ENCODE results near the gene TRPM5.
A peak's percentile ranks its signal among the peaks of the same experiment; 100 is the strongest.

The TRPM5 gene

DNA sequence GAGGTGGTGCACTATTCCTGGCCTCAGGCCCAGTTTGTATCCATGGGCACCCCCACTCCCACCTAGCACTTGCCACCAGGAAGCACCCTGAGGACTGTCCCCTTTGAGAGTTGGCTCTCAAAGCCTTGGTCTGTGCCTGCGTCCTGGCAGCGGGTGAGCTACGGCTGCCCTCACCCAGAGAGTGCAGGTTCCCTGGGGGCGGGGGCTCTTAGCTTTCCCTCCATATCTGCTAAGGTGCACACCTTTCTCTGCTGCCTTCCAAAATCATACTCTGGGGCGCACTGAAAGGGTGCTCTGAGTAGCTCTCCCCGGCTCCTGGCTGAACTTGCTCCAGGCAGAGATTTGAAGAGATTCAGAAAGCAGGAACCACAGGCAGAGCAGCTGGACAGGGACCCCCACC is 7.6 kb upstream of the TRPM5 start:
- DNase-seq = no peak

DNA sequence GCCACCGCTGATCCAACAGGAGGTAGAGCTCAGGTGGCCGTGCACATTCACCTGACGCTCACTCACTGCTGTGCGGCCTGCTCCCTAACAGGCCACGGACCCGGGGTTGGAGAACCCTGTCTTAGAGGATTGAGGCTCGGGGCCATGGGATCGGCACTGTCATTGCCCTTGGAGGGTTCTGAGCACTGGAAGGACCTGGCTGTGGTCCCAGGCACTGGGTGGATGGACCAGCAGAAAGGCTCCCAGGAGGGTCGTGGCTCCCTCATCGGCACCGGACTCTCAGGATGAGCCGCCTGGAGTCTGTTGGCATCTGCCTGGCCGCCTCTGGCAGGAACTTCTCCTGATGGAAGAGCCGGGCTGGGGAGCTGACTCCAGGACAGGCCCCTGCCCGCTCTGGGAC is 7.0 kb upstream of the TRPM5 start:
- DNase-seq = no peak

DNA sequence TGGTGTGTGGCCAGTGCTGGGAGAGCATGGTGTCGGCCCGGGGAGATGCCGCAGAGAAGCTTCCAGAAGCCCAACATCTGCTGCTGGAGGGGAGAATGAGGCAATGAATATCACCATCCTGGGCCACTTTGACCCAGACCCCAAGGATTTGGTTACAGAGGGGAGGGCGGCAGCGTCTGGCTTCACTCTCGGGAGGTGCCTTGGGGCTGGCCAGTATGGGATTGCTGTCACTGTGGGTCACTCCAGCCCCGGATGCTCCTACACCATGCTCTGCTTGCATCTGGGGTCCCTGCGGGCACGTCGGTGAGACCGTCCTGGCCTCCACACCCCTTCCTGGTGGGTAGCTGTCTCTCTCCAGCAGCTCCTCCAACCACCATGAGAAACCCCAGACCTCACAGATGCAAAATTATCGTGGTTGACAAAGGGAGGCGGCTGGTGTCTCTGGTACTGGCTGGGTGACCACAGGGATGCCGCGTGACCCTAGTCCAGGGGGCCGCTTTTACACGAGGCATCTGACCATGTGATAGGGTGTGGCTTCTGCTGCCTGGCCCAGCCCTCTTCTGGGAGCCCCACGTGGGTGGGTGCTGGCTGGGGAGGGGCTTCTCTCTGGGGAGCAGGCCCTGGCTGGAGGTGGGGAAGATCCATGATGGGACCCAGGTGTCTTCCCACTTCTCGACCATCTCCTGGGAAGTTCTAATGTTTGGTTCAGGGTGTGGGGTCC is 6.2 kb upstream of the TRPM5 start:
- DNase-seq = no peak

DNA sequence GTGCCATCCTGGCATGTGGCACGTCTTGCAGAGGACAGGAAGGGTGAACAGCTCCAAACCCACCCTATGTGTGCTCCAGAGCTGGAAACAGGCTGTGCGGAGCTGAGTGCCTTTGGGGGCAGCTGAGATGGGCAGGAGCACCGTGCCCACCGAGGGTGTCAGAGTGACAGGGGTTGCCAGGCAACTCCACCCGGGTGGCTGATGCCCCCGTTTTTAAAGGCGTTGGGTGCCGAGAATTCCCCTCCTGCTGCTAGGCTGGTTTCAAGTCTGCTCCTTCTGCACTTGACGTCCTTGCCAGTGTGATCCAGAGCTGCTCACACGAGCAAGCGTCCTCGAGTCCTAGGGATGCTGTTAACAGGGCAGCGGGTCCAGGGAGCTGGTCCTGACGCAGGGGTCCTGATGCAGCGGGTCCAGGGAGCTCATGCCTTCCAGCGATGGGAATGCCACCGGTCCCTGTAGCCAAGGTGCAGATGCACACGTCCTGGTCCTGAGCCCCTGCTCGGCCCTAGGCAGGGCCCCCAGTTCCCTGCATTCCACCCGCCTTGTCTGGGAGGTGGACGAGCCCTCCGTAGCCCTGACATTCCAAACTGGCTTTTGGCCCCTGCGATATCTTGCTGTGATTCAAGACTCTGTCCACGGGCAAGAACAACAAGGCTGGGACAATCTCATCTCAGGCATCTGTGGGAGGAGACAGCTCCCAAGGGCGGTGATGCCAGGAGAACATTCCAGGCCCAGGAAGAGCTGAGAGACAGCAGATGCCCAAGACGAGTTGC is 5.4 kb upstream of the TRPM5 start:
- DNase-seq = no peak

DNA sequence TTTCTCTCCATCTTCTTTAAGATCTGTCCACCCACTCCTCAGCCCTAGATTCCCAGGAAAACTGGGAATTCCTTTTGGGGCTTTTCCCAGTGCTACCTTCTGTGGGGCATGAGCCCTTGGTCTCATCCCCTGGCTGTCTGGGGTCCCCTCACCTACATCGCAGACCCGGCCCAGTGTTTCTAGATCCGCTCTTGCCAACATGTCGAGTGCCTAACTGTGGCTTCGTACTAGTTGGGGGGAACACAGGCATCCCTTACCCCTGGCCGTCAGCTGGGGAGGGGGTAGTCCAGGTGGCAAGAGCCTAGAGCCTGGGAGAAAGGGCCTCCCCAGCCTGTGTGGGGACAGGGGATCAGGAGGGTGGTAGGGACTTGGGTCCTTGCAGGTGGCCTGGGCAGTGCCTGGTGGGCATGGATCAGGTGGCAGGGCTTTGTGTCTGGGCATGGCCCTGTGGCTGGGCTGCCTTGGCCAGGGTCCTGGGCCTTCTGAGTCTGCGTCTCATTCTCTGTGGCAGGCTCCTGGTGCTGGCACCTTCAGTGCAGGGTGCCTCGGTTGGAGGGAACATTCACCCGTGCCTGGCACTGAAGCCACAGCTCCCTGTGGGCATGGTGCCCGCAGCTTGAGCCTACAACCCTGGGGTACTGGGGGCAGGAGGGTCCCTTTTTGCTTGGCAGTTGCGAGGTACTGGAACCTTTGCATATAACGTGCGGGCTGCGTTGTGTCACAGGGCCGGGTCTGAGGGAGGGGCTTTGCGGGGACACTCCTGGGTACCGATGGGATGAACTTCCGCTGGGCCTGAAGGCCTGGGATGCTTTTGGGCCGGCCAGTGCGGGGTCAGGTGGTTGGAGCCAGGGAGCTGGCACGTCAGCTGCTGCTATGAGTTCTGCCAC is 4.6 kb upstream of the TRPM5 start:
- DNase-seq = no peak

DNA sequence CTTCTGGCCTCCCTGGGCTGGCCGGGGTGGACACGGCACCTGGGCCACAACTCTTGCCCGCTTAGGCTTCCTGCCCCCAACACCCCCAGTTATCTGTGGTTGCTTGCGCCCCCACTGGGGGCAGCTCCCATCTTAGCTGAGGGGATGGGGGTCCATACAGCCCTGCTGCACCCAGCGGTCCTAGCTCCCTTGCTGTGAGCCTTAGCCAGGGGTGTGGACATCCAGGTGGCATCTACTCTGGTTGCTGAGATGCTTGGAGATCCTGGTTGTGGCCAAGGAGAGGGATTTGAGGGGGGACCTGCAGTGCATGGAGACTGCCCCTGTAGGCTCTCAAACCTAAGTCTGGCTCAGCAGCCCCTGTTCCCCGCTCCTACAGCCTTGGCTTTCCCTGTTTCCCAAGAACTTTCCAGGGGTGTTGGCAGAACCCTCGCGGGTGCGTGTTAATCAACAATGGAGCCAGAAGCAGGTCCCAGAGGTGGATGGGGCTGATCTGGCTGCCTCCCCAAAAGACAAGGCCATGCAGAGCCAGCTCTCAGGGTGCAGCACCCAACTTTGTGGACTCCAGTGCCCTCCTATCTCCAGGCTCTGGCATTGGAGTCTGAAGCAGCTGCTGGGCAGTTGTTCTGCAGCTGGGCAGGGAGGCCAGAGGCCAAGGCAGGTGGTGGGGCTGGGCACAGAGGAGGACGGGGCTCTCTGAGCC is 3.8 kb upstream of the TRPM5 start:
- no peak for DNase-seq

DNA sequence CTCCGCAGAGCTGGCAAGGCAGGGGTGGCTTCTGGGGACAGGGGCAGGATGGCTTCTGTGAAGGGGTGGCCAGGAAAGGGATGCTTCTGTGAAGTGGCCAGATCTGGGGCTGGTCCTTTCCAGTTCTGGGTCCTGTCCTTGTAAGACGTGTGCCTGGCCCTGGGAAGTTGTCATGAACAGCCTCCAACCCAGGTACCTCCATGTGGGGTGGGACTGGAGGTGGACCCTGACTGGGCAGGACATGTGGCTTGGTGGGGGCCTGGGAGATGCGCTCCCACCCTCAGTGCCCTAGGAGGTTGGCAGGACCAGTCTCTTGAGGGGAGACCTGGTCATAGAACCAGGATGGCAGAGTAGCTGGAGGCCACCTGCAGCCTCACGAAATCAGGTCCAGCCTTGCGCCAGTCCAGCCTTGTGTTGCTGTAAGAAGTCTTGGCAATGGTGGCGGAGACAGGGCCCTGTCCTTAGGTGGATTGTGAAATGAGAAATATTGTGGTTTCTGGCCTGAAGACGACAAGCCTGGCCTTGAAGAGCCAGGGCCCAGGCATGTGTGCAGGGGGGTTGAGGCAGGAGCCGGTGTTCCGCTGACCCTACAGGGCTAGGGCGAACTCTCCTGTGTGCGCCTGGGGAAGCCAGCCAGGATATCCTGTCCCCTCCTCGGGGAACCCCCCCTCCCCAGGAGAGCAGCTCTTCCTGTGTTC is 3.1 kb upstream of the TRPM5 start:
- no peak for DNase-seq

DNA sequence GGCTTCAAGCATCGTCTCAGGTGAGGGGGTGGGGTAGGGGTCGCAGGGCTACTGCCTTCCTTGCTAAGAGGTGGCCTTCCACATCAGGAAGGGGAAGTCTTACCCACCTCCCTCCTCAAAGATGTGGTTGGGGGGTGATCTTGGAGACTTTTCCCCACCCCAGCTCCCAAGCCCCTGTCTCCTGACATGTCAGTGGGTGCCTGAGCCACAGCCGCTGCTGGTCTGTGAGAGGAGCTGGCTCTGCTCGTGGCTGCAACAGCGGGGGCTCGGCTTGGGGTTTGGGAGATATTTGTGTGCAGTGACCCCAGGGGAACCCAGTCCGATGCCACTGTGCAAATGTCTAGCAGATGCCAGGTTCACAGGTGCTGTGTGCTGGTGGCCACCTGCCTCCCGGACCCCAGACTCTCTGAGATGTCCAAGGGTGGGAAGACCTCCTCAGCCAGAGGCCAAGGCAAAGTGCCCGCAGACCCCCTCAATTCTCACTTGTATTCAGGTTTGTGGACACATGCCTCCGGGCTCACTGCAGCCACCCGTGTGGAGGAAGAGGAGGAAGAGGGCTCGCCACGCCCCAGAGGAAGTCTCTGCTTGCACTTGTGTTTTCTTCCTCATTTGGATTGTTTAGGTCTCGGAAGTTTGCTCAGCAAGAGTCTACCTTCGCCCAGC is 2.4 kb upstream of the TRPM5 start:
- DNase-seq = no peak

DNA sequence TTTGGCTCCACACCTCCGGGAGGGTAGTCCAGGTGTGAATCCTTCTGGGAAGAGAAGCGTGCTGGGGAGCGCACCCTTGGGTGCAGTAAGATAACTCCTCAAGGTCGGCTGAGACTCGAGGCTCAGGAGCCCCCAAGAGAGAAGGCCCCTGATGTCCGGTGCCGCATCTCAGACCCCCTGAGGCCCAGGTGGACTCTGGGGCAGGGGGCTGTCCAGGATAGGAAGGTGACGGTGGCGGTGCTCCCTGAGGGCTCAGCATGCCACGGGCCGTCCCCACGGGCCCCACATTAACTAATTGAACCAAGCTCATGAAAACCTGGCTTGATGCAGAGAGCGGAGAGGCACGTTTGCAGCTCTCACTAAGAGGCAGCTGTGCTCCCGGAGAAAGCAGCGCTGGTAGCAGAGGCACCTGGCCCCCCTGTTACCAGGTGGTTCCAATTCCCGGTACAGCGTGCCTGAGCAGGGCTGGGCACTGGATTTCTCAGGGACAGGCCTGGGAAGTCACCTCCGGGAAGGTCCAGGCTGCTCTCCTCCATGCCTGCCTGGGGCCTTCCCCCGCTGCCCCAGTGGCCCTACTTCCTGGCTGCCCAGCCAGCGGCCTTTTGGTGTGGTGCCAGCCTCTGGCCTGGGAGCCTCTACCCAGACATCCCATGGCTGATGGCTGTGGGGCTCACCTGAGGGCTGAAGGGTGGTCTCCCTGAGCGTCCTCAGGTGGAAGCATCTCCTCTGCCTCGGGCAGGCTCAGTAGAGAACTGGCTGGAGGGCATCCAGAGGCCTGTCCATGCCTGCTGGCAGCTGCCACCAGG is 1.6 kb upstream of the TRPM5 start:
- no peak for DNase-seq

DNA sequence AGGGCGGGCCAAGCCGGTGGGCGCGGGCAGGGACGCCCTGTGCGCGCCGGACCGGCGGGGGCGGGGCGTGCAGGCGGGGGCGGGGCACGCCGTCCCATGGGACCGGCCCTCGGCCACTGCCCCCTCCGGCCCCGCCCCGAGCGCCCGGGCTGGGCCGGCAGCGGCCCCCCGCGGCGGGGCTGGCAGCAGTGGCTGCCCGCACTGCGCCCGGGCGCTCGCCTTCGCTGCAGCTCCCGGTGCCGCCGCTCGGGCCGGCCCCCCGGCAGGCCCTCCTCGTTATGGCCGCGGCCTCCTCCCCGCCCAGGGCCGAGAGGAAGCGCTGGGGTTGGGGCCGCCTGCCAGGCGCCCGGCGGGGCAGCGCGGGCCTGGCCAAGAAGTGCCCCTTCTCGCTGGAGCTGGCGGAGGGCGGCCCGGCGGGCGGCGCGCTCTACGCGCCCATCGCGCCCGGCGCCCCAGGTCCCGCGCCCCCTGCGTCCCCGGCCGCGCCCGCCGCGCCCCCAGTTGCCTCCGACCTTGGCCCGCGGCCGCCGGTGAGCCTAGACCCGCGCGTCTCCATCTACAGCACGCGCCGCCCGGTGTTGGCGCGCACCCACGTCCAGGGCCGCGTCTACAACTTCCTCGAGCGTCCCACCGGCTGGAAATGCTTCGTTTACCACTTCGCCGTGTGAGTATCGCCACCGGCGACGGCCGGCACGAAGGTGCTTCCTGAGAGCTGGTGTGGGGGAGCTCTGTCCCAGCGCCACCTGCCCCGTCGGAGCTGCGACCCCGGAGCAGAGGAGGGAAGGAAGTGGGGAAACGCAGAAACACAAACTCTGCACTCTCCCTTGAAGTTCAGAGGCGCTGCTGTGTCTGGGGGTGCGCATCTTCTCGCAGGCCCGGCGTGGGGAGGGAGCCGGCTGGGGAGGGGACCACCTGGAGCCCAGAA is 769 bp upstream of the TRPM5 start, which contains the start of gene KCNQ1:
Gene KCNQ1, plus strand, starts transcription at position 188 of the 925 bp plus-strand sequence. Its CDS starts 91 bp downstream, at position 279.
- peak; percentile 74 for DNase-seq

DNA sequence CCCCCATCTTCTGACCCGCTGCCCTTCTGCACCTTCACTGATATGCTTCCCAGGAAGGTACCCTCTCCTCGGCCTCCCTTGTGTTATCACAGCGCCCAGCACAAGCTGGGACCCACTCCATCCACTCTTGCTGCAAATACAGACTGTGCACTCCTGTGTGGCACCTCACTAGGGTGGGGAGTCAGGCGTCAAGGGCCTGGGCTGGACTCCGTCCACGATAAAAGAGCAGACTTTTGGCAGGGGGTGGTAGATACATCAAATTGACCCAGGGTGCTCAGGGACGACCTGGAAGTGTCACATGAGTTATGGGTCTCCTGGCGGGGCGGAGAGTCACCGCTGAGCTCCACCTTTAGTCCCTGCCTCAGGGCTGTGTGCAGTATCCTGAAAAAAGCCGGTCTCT is 908 bp downstream of the TRPM5 start:
- no peak for DNase-seq

DNA sequence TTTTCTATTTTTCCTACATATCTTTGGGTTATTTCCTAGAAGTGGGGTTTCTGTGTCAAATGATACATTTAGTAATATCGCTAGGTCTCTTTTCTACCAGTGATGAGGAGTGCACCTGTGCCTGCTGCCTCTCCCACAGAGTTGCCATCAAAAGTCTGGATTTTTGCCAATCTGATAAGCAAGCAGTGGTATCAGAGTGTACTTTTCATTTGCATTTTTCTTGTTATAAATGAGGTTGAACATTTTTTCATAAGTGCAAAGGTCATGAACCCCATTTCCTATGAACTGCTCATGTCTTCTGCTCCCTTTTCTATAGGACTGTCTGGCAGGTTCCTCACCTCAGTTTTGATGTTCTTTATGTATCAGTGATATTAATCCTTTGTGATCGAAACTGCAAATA is 1.7 kb downstream of the TRPM5 start:
- no peak for DNase-seq

DNA sequence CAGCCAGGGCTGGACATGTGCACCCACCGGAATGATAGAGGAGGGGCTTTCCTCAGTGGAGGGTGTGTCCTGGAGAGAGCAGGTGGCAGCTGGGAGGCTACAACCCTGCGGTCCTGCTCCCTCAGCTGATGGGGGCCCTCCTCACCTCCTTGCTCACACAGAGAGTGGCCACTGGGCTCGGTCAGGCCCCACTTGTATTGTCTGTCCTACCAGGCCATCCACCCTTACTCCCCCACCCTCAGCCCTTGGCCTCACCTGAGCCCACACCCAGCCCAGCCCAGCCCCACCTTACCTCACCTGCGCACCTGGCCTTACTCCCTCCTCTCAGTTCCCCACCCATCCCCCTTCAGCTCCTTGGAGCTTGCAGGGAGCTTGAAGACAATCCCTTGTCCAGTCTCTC is 3.1 kb downstream of the TRPM5 start:
- DNase-seq = no peak

DNA sequence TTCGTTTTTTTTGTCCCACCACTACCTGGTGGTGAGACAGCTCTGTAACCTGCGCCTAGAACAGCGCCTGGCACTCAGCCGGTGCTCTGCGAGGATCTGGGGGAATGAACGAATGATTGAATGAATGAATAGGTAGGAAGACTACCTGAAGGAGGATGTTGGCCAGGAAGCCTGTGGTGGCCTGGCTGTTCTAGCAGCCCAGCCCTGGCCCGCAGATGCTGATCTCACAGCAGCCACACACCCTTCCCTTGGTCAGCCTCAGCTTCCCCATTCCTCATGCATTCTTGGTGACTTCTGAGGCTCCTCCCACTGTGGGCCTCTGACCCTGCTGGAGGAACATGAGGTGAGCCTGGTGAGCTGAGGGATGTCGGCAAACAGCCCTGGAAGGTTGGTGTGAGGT is 3.7 kb downstream of the TRPM5 start:
- no peak for DNase-seq

DNA sequence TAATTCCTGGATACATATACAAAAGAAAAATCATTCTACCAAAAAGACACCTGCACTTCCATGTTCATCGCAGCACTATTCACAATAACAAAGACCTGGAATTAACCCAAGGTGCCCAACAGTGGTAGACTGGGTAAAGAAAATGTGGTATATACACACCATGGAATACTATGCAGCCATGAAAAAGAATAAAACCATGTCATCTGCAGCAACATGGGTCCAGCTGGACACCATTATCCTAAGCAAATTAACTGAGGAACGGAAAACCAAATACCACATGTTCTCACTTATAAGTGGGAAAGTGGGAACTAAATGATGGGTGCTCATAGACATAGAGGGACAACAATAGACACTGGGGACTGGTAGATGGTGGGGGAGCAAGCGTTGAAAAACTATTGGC is 4.5 kb downstream of the TRPM5 start:
- no peak for DNase-seq

DNA sequence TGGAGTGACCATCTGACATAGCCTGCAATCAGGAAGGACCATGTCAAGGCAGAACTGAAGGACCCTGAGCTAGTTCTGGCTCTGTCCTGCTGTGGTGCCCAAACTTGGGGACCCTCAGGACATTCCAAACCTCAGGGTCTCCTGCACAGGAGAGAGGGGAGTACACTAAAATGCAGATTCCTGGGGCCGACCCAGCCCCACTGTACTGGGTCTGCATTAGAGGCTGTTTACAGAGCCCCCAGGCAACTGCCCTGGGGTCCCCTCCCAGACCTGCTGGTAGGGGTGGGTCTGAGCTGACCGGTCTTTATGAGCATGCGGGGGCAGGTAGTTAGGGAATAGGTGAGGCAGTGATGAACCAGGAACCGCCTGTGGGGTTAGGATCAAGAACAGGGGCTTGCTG is 6.8 kb downstream of the TRPM5 start:
- DNase-seq = no peak

DNA sequence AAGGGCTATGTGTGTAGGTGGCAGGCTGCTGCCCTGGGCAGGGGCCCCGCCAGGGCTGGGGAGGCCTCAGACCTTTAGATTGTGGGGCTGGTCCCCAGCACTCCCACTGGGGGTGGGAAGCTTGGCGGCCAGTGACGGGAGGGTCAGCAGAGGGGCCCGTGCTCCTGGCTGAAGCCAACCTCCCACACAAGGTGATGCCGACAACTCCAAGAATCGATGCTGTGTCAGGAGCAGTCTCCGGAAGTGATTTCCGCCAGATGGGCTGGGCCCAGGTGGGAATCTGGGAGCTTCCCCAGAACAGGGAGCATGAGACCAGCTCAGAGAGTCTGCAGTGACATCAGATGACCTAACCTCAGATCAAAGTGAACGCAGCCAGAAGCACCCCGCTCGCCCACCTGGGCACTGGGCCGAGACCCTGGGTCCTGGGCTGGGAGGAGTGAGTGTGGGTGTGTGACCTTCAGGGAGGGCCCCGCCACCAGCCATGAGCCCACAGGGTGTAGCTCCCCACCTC is 7.7 kb downstream of the TRPM5 start:
- no peak for DNase-seq

DNA sequence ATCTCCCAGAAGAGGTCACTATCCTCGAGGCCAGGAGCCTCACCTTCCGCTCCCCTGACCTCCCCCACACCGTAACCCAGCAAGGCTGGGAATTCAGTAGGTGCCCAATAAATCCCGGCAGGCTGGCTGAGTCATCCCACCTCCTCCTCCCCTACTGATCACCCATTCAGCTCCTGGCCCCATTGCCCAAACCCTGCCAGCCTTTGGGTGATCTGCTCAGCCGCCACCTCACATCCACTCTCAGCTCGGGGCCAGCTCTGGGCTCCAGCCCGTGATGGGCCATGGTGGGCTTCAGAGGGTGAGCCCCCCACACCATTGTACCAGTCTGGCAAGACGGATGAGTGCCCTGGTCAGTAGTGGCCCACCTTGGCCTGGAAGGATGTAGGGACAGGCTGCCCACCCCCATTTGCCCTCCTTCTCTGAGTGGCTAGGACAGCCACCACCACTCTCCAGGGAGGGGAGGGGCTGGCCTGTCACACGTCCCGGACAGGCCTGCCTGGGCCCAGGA is 8.2 kb downstream of the TRPM5 start:
- no peak for DNase-seq
